Measurements from ENCODE around the gene DPH3. TPM values are rescaled to one million over a fixed set of nuclear protein-coding genes. Genes with fewer than 3 reads are reported as not detected.

DPH3 gene
- total RNA-seq, 2 donors from 2014 or later: 4.9 TPM

- H3K4me1 ChIP-seq: no peaks in the 10 kb centered on the region
- no peak for ATAC-seq
- 76 to 80% methylated on average over 3 of the region's 3 CpGs for WGBS, 2 donors
- no peaks in the 10 kb centered on the region for H3K9me3 ChIP-seq
- H3K27me3 ChIP-seq: no peaks in the 10 kb centered on the region
- H3K27ac ChIP-seq: no peak overlapping the region
- intact Hi-C loops (cut with DNase I): no loop called here
- H3K36me3 ChIP-seq (replicated peaks in 1 of 2; ENCODE audit: insufficient read depth in 1 of 2, low read depth in 2 of 2): peaks cover 0 to 2% of the 10 kb centered on the region in 2 donors
- no peak for TF ChIP-seq CTCF (IDR thresholded peaks at IDR 0.05)
- no peak for TF ChIP-seq POLR2A (IDR thresholded peaks at IDR 0.05)
- DNase-seq: no peak
- H3K4me3 ChIP-seq: no peak overlapping the region
Measured at GRCh38 chr3:16299746-16300145, 35.0 kb upstream of the DPH3 start.

- H3K27ac ChIP-seq: no peak overlapping the region
- intact Hi-C loops (cut with DNase I): no loop called here
- no peaks in the 10 kb centered on the region for H3K4me1 ChIP-seq
- H3K27me3 ChIP-seq: no peaks in the 10 kb centered on the region
- H3K9me3 ChIP-seq: no peaks in the 10 kb centered on the region
- TF ChIP-seq POLR2A (IDR thresholded peaks at IDR 0.05) (no peak), CTCF (IDR thresholded peaks at IDR 0.05) (no peak)
- peaks cover 0 to 2% of the 10 kb centered on the region in 2 donors for H3K36me3 ChIP-seq (replicated peaks in 1 of 2; ENCODE audit: insufficient read depth in 1 of 2, low read depth in 2 of 2)
- no peak for ATAC-seq
- WGBS, 2 donors: 81 to 88% methylated on average over 6 of the region's 6 CpGs
- DNase-seq: no peak
- H3K4me3 ChIP-seq: no peak overlapping the region
Measured at GRCh38 chr3:16298891-16299290, 34.1 kb upstream of the DPH3 start.

- 80 to 81% methylated on average over 9 of the region's 9 CpGs for WGBS, 2 donors
- H3K27me3 ChIP-seq: no peaks in the 10 kb centered on the region
- TF ChIP-seq POLR2A (IDR thresholded peaks at IDR 0.05) (no peak), CTCF (IDR thresholded peaks at IDR 0.05) (no peak)
- H3K4me3 ChIP-seq: no peak overlapping the region
- no peak for DNase-seq
- no peak for ATAC-seq
- H3K27ac ChIP-seq: no peak overlapping the region
- no peaks in the 10 kb centered on the region for H3K4me1 ChIP-seq
- H3K9me3 ChIP-seq: no peaks in the 10 kb centered on the region
- intact Hi-C loops (cut with DNase I): no loop called here
- H3K36me3 ChIP-seq (replicated peaks in 1 of 2; ENCODE audit: insufficient read depth in 1 of 2, low read depth in 2 of 2): peaks cover 0 to 2% of the 10 kb centered on the region in 2 donors
Measured at GRCh38 chr3:16297997-16298885, 33.5 kb upstream of the DPH3 start.

- 74 to 79% methylated on average over 3 of the region's 3 CpGs for WGBS, 2 donors
Measured at GRCh38 chr3:16295298-16295890, 30.7 kb upstream of the DPH3 start.

More at GRCh38 chr3:16295298-16295890, 30.7 kb upstream of the DPH3 start:
- no peak for ATAC-seq
- Histone ChIP-seq H3K4me1 (no peaks in the 10 kb centered on the region), H3K9me3 (no peaks in the 10 kb centered on the region), H3K27ac (no peak overlapping the region), H3K36me3 (replicated peaks in 1 of 2; ENCODE audit: insufficient read depth in 1 of 2, low read depth in 2 of 2) (no peaks in the 10 kb centered on the region), H3K4me3 (no peak overlapping the region), H3K27me3 (no peaks in the 10 kb centered on the region)
- intact Hi-C loops (cut with DNase I): no loop called here
- no peak for DNase-seq
- TF ChIP-seq CTCF (IDR thresholded peaks at IDR 0.05) (no peak), POLR2A (IDR thresholded peaks at IDR 0.05) (no peak)
